H1 (cell line): ENCODE data around the gene SHQ1.

Source experiments
- BACH1 ChIP-seq: IDR thresholded peaks from 2 replicates; pipeline ENCODE4 v1.6.1; 2012; ENCODE audit warnings: low read length, improper control_type of control experiment
- CTCF ChIP-seq, 3 experiments: IDR thresholded peaks; 1 replicate in 2 of 3; 2 replicates in 1 of 3; pipeline versions ENCODE4 v1.5.1 to v1.6.1; 2011; ENCODE audit warnings: low read length in 3 of 3, mild to moderate bottlenecking in 3 of 3, inconsistent platforms in 2 of 3, low read depth in 1 of 3, moderate library complexity in 1 of 3; ENCODE audit not compliant: insufficient read depth in 1 of 3; ENCODE audit errors: control extremely low read depth in 1 of 3
- EGR1 ChIP-seq: IDR thresholded peaks from 2 replicates; pipeline ENCODE4 v1.6.1; 2011; ENCODE audit warnings: low read depth, low read length, borderline replicate concordance
- FOSL1 ChIP-seq: IDR thresholded peaks from 2 replicates; pipeline ENCODE4 v1.6.1; 2011; ENCODE audit warnings: mild to moderate bottlenecking, low read depth, low read length, moderate library complexity; ENCODE audit not compliant: insufficient read depth
- GTF2F1 ChIP-seq: IDR thresholded peaks from 2 replicates; pipeline ENCODE4 v1.6.1; 2012; ENCODE audit warnings: low read depth, low read length, improper control_type of control experiment, borderline replicate concordance

DNA sequence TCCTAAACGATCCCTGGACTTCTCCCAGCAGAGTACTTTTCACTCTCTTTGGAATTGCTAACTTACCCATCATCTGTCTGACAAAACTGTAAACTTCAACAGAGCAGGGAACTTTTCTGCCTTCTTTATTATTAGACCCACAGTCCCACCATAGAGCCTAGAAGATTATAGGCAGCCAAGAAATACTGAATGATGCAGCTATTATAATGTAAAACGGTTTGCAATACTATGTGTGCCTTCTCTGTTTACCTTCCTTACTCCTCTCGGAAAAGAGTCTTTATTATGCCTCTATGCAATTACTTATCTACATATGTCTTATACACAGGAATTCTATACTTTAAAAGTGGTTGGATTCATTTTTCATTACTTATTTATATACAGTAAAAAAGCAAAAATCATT is 36.0 kb downstream of the SHQ1 start:
- TF ChIP-seq BACH1: no peak
- no peak for TF ChIP-seq CTCF (IDR thresholded peaks at IDR 0.05; ENCODE audit: control extremely low read depth in 1 of 3, insufficient read depth in 1 of 3, low read depth in 1 of 3, low read length in 3 of 3)
- no peak for TF ChIP-seq GTF2F1
- no peak for TF ChIP-seq FOSL1
- no peak for TF ChIP-seq EGR1
